ENCODE results near the gene RHEB.

Gene RHEB

DNA sequence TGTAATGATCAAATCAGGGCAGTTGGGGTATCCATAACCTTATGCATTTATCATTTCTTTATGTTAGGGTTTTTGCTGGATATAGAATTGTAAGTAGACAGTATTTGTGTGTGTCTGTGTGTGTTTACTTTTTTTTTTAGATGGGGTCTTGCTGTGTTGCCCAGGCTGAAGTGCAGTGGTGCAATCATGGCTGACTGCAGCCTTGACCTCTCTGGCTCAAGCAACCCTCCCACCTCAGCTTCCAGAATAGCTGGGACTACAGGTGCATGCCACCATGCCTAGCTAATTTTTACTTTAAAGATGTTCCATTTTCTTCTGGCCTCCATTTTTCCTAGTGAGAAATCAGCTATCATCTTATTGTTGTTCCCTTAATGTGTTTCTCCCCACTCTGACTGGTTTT, 10.1 kb upstream of the RHEB start:
- no peak overlapping the region for H3K4me3 ChIP-seq (ENCODE audit: low read depth, low read length)
- TF ChIP-seq, protein P1, sequence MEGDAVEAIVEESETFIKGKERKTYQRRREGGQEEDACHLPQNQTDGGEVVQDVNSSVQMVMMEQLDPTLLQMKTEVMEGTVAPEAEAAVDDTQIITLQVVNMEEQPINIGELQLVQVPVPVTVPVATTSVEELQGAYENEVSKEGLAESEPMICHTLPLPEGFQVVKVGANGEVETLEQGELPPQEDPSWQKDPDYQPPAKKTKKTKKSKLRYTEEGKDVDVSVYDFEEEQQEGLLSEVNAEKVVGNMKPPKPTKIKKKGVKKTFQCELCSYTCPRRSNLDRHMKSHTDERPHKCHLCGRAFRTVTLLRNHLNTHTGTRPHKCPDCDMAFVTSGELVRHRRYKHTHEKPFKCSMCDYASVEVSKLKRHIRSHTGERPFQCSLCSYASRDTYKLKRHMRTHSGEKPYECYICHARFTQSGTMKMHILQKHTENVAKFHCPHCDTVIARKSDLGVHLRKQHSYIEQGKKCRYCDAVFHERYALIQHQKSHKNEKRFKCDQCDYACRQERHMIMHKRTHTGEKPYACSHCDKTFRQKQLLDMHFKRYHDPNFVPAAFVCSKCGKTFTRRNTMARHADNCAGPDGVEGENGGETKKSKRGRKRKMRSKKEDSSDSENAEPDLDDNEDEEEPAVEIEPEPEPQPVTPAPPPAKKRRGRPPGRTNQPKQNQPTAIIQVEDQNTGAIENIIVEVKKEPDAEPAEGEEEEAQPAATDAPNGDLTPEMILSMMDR (IDR thresholded peaks at IDR 0.05; ENCODE audit: borderline replicate concordance, insufficient read depth, low read depth, low read length) = no peak

DNA sequence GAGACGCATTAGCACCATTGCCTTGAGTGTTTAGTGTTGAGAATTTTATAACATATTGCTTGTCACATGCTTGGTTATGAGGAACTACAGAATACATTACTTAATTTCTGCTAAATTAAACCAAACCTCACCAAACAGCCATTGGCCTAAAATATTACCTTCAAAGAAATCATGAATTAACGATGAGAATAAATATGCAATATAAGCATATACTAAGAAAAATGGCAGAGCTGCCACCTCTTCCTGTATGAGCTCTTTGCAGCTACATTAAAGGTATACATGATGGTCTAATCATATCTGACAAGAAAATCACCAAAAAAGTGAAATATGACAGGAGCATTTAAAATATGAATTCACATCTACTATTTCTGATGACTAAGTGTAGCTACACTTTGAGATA, 5.2 kb upstream of the RHEB start:
- H3K4me3 ChIP-seq (ENCODE audit: low read depth, low read length) = no peak overlapping the region
- TF ChIP-seq, protein P1 (IDR thresholded peaks at IDR 0.05; ENCODE audit: borderline replicate concordance, insufficient read depth, low read depth, low read length) = no peak

DNA sequence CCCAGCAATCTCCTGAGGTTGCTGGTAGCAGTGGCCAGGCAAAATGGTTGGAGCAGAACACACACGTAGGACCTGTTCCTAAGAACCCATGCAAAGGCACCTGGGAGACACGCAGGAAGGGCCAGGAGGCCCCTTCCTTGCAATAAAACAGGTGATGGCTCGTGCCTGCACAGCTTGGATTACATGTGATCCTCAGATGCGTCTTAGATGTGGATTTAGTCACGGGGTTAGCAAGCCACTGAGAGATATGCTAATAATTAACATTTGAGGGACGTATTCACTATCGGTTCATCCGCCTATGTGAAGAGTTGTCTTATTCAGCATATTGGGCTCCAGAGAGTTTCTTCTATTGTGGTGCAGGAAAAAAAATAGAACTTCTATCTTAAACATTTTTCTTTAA, 4.6 kb upstream of the RHEB start:
- TF ChIP-seq, protein P1 (IDR thresholded peaks at IDR 0.05; ENCODE audit: borderline replicate concordance, insufficient read depth, low read depth, low read length) = no peak
- H3K4me3 ChIP-seq (ENCODE audit: low read depth, low read length) = no peak overlapping the region

DNA sequence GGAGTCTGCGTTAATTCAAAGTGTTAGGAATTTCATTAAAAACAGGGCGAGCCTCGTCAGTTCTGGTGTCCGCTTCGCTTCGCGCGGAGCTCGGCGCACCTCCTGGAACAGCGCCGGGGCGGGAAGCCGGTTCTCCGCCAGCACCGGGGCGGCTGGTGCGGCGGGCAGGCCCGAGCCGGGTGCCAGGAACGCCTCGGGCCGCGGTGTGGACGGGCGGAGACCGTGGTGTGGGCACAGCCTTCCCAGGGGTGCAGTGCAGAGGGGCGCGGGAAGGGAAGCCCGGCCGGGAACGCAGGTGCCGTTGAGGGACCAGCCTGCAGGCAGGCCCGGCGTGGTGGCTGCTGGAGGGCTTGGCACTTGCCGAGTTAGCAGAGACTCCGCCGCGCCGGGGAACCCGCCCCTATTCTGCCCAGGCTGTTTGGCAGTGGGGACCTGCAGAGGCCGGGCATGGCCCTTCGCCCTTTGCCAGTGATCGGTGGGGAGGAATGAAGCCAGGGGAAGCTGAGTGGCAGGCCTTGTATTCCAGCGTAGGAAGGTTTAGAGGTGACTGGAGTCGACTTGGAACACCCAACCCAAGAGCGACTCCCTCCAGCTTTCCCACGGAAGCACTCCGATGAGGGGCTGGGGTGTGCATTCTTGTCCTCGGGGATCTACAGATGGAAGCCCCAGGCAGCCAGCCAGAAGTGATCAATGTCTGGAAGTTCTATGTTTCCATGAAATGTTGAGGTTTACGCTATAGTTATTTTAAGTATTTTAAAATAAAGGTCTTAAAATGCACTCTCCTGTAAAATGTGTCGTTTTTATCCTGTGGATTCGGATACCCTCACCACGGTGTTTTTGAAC, 945 bp upstream of the RHEB start:
- TF ChIP-seq, protein P1 (IDR thresholded peaks at IDR 0.05; ENCODE audit: borderline replicate concordance, insufficient read depth, low read depth, low read length) = no peak
- peak overlapping the region; percentile 48 for H3K4me3 ChIP-seq (ENCODE audit: low read depth, low read length)

DNA sequence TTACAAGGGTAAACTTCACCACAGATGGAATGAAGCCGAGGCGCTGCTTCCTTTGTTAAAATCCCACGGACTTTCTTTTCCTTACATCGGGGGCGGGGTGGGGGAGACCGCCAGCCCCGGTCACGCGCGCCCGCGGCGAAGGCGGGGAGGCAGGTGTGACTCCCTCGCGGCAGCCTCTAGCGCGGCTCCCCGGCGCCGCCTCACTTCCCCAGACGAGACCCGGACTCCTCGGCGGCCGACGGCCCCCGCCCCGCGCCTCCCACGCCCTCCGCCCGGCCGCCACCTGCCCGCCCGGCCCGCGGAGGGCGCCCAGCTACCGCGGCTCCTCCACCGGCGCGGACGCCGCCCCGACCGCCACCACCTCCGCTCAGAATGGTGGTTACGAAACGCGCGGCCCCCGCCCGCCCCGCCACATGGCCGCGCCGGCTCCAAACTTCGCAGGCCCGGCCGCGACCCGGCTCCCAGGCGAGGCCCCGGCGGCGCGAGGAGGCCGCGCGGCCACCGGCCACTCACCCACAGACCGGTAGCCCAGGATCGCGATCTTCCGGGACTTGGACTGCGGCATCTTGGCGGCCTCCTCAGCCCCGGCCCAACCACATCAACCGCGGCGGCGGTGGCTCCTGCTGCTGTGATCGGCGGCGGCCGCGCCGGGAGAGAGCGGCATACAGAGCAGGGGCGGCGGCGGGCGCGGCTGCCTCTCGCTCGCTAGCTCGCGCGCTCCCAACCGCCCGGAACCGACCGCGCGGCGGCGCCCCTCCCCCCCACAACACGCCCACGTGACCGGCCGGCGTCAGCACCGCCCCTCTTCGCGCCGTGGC, 539 bp downstream of the RHEB start:
- H3K4me3 ChIP-seq (ENCODE audit: low read depth, low read length) = peak overlapping the region; percentile 79

DNA sequence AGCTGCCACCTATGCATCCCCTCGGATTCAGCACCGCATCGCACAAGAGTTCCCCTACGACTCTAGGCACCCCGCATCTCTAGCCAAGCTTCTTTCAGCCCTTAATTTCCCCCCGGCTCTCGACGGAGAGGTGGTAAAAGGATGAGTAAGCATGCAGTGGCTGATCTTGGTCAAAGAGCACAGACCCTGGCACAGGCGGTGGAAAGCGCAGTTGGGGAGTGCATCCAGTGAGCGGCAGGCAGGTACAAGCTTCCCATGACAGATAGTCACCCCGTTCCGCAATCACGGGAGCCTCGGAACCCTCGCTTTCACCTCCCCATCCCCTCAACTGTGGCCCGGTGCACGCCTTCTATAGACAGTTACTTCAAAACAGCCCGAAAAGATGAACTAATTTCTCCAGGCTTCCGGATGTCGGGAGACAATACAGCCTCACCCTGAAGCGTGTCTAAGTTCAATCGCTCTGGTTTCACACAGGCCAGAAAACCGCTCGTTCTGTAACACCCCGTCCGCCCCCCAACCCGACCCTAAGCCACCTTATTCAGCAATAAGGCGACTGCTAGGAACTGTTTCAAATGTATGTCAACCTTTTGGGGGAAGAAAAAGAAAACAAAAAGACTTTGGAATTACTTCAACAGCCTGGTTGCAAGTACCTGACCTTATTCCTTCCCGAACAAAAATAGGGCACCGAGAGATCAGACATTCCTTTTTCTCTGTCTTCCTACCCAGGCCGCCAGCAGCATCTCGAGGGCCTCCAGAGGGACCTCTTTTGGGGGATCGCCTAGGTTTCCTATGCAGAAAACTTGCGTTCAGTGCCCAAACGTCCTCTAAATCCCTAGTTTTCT, 1.4 kb downstream of the RHEB start:
- TF ChIP-seq, protein P1 (IDR thresholded peaks at IDR 0.05; ENCODE audit: borderline replicate concordance, insufficient read depth, low read depth, low read length) = no peak
- peak overlapping the region; percentile 79 for H3K4me3 ChIP-seq (ENCODE audit: low read depth, low read length)

DNA sequence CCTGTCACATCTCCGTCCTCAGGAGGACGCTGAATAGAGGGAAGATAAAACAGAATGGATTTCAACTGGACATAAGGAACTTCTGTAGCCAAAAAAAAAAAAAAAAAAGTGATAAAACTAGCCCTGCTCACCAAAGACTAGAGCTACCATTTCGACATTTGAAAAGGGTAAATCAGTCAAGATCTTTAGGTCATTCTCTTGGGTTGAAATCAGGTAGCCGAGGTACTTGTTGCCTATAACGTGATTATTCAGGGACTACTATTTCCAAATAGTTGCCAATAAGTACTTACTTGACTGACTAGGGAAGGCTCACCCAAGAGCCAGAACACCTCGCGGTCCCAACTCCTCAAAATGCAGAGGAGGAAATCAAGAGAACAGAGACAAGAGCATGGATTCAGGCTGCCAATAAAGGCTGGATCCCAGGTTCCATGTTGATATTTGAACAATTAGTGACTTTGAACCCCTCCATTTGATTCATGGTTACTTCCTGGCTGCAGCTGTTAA, 2.0 kb downstream of the RHEB start:
- H3K4me3 ChIP-seq (ENCODE audit: low read depth, low read length) = peak overlapping the region; percentile 79
- TF ChIP-seq, protein P1 (IDR thresholded peaks at IDR 0.05; ENCODE audit: borderline replicate concordance, insufficient read depth, low read depth, low read length) = no peak
